KG1 (cell line): ENCODE data around the gene GLI3.

Source experiments
- DNase-seq: peaks from one replicate; lab custom pipeline; 2025; lab: John Stamatoyannopoulos, UW

Gene GLI3

GRCh38 chr7:42175834-42176723, 60.9 kb downstream of the GLI3 start:
- DNase-seq = no peak

- no peak for DNase-seq
Observed at GRCh38 chr7:42174391-42174912, 62.6 kb downstream of the GLI3 start.

- DNase-seq = no peak
Observed at GRCh38 chr7:42170724-42171123, 66.3 kb downstream of the GLI3 start.

- no peak for DNase-seq
Observed at GRCh38 chr7:42168512-42168911, 68.5 kb downstream of the GLI3 start.

- no peak for DNase-seq
Observed at GRCh38 chr7:42167631-42168236, 69.3 kb downstream of the GLI3 start.

GRCh38 chr7:42167206-42167605, 69.8 kb downstream of the GLI3 start:
- no peak for DNase-seq

GRCh38 chr7:42164881-42165428, 72.1 kb downstream of the GLI3 start:
- DNase-seq = no peak

GRCh38 chr7:42162560-42163325, 74.3 kb downstream of the GLI3 start:
- no peak for DNase-seq

- no peak for DNase-seq
Observed at GRCh38 chr7:42161719-42162118, 75.3 kb downstream of the GLI3 start.

- no peak for DNase-seq
Observed at GRCh38 chr7:42161110-42161509, 75.9 kb downstream of the GLI3 start.

GRCh38 chr7:42159130-42159529, 77.9 kb downstream of the GLI3 start:
- DNase-seq = no peak

- DNase-seq = no peak
Observed at GRCh38 chr7:42156967-42157721, 79.9 kb downstream of the GLI3 start.

GRCh38 chr7:42156291-42156865, 80.6 kb downstream of the GLI3 start:
- DNase-seq = no peak

GRCh38 chr7:42155584-42156290, 81.3 kb downstream of the GLI3 start:
- DNase-seq = no peak

- DNase-seq = no peak
Observed at GRCh38 chr7:42154173-42154572, 82.8 kb downstream of the GLI3 start.

GRCh38 chr7:42152329-42153205, 84.4 kb downstream of the GLI3 start:
- no peak for DNase-seq

GRCh38 chr7:42151309-42151708, 85.7 kb downstream of the GLI3 start:
- DNase-seq = no peak

- no peak for DNase-seq
Observed at GRCh38 chr7:42145539-42145938, 91.5 kb downstream of the GLI3 start.

GRCh38 chr7:42144604-42145003, 92.4 kb downstream of the GLI3 start:
- no peak for DNase-seq
